ENCODE measurements around the gene GALNT6. TPM values are rescaled to one million over a fixed set of nuclear protein-coding genes. Genes with fewer than 3 reads are reported as not detected.

Gene GALNT6
- total RNA-seq, 2 donors from 2014 or later, result 8.0 to 9.7 TPM

GRCh38 chr12:51306507-51306906 lies 84.7 kb downstream of the GALNT6 start:
- intact Hi-C loops (cut with DNase I), result no loop called here
- DNase-seq (ENCODE audit: low spot score), result no peak

Other genes with a start within 250 kb of the GALNT6 start
- 10 to 100 TPM; 16.1 to 23.1 TPM for gene TFCP2, start 218.3 kb downstream of the GALNT6 start, total RNA-seq
- gene POU6F1, start 173.3 kb downstream of the GALNT6 start, total RNA-seq, result 10 to 100 TPM; 18.1 to 19.4 TPM
- 100 to 1,000 TPM; 156 to 169 TPM for gene DAZAP2, start 152.6 kb downstream of the GALNT6 start, total RNA-seq
- gene SMAGP, start 121.0 kb downstream of the GALNT6 start, total RNA-seq, result 1 to 10 TPM; 6.5 to 9.3 TPM
- 1 to 10 TPM; 5.6 to 8.8 TPM for gene BIN2, start 67.2 kb downstream of the GALNT6 start, total RNA-seq
- gene CELA1, start 44.7 kb downstream of the GALNT6 start, total RNA-seq, result not detected
- gene SLC4A8, start 33.4 kb upstream of the GALNT6 start, total RNA-seq, result 1 to 10 TPM in 1 of 2 donors, under 1 TPM in 1; 0.79 to 1.4 TPM
- gene SCN8A, start 199.8 kb upstream of the GALNT6 start, total RNA-seq, result under 1 TPM; 0.65 to 0.81 TPM